DMS53 treated with DMSO at 0.1 percent for 48 hours (cell line): ENCODE data around the gene ZNF267.
A peak's percentile ranks its signal among the peaks of the same experiment; 100 is the strongest.
"Not testable (repeated sequence)": the region's sequence is repeated elsewhere in the genome, so short reads cannot be mapped to it uniquely, and the experiment has no call there.

Experiments used
- DNase-seq: peaks from one replicate; lab custom pipeline; 2025; ENCODE audit not compliant: unreplicated experiment; lab: John Stamatoyannopoulos, UW

ZNF267 gene

DNA sequence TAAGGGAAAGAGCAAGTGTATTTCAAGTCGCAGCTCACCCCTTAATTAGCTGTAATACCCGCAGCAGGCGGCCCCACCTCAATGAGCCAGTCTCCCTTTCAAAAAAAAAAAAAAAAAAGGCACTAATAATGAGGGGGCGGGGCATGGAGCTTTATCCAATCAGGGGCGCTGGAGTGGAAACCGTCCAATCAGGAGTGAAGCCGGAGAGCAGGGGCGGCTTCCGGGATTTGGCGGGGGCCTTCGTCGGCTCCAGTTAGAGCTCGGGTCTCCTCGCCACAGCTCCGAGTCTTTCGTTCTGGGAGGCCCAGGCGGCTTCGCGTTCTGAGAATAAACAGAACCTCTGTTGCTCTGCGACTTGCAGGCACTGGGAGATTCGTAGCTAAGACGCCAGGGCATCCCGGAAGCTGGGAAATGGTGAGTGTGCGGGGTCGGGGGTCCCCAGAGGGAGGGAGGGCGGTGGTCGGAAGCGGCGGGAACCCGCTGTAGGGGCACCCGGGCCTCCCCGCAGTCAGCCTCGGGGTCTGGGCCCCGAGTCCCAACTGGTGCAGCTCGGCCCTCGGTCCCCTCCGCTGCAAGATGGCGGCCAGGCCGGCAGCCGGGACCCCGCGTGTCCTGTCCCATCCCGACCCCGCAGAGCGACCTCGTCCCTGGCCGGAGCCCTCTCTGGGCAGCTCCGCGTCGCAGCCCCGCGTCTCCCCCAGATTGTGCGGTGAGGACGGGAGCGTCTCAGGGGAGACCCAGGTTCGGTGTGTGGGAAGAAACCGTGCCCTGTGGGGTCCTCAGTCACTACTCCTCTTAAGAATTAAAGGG is at the start of gene ZNF267:
ZNF267 (plus strand) TSS at position 252 of the 810 bp plus-strand sequence; CDS start at position 412, 160 bp downstream.
- DNase-seq, result peak; percentile 60

DNA sequence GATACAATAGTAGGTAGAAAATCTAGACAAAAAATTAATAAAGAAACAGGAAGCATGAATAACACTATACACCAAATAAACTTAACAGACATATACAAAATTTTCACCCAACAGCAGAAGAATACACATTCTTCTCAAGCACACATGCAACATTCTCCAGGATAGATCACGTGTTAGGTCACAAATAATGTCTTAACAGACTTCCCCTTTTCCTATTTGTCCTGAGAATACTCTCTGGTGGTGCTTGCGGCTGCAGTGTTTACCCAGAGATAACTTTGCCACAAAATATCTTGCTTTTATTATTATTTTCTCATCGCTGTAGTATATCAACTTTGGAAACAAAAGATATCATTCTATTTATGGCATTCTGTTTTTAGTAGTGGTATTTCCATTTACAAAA is 40.6 kb upstream of the ZNF267 start:
- DNase-seq, result no peak

DNA sequence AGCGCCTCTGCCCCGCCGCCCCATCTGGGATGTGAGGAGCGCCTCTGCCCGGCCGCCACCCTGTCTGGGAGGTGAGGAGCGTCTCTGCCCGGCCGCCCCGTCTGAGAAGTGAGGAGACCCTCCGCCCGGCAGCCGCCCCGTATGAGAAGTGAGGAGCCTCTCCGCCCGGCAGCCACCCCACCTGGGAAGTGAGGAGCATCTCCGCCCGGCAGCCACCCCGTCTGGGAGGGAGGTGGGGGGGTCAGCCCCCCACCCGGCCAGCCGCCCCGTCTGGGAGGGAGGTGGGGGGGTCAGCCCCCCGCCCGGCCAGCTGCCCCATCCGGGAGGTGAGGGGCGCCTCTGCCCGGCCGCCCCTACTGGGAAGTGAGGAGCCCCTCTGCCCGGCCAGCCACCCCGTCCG is 37.2 kb upstream of the ZNF267 start:
- DNase-seq, result not testable (repeated sequence)

GRCh38 chr16:31842864-31843263 is 30.7 kb upstream of the ZNF267 start:
- no peak for DNase-seq

DNA sequence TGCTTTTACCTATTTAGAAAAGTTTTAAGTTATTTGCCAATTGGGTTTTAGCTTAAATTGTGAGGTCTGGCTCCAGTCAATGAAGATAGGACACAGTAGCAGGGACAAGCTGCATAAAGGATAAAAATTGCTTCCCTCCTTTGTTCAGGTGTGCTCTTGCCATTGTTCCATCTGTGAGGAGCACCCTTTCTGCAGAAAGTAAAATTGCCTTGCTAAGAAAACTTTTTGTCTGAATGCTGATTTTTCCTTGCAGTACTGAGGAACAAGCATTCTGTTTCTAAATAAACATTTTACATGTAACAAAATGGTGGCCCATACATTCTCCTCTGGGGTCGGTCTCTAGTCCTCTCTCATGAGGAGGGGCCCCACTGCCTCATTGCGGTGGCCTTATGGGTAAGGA is 25.0 kb upstream of the ZNF267 start:
- not testable (repeated sequence) for DNase-seq

GRCh38 chr16:31853291-31853690 is 20.3 kb upstream of the ZNF267 start:
- no peak for DNase-seq

DNA sequence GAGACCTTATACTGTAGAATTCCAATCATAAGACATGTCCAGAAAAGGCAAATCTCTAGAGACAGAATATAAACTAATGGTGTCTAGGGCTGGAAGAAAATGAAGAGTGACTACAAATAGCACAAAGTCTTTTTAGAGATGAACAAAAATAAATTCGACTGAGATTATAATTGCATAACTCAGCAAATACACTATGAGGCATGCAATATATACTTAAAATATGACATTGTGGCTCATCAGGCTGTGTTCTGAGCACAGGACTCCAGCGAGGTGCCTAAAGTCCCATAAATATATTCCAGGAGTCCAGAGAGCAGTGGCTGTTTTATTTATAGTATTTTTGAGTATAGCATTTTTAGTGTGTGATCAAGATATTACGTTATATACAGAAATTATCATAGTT is 13.1 kb upstream of the ZNF267 start:
- no peak for DNase-seq

DNA sequence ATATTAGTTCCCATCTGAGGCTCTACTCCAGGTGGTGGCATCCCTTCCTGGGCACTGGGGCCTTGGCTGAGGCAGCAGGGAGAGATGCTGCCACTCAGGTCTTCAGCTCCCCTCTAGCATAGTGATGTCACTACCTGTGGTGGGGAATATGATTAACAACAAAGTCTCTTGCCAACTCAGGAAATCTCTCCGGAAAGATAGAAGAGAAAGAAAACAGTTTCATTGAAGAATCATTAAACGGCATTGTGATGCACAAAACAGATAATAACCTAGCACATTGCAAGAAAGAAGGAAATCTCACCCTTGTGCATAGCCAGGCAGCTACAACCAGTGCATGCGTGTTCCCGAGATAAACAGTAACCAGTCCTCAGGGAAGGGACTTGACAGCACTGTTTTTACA is 12.2 kb upstream of the ZNF267 start:
- no peak for DNase-seq

GRCh38 chr16:31862761-31863160 is 10.8 kb upstream of the ZNF267 start:
- DNase-seq, result no peak

DNA sequence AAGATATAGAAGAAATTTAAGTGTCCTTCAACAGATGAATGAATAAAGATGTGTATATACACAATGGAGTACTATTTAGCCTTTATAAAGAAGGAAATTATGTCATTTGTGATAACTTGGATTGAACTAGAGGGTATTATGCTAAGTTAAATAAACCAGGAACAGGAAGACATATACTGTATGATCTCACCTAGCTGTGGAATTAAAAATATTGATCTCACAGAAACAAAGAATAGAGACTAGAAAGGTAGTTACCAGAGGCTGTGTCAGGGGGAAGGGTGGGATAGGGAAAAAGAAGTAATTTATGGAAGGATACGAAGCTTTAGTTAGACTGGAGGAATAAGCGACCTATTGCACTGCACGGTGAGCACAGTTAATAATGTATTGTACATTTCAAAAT is 5.4 kb upstream of the ZNF267 start:
- DNase-seq, result no peak

DNA sequence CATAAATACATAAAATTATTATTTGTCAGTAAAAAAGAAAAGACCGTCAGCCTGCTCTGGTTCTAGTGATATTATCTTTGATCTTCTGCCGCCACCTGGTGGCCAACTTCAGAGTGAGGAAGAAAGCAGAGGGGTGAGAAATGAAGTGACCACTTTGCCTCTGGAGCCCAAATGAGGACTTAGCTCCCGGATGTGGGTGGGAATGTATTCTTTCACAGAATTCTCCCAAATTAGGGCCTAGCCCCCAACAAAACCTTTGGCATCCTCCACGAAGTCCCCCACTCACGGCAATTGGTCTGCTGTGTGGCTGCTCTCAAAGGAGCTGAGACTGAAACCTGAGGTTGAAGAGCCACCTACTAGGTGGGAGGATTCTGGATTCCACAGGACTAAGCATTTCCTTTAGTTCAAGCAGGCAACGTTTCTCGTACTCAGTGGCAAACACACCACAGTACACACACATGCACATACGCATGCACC is 4.9 kb upstream of the ZNF267 start:
- DNase-seq, result peak; percentile 48

- DNase-seq, result peak; percentile 22
These were observed 4.0 kb upstream of the ZNF267 start for GRCh38 chr16:31869511-31870201.

DNA sequence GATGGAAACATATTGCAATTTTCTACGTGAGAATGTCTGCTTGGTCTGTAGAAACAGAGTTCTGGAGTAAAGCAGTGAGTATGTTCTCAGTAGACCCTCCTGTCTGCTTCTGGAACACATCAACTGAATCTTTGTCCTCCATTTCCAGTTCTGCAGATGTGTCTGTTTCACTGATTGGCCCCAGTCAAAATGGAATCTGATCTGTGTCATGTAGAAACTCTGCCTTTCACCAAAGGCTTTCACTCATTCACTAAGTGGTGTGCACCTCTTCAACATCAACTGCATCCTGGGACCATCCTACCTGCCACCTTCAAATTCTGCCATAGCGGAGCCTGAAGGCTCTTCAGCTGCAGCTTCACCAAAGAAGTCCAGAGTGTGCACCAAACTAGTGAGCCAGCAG is 2.8 kb upstream of the ZNF267 start:
- no peak for DNase-seq

- no peak for DNase-seq
These were observed 2.1 kb upstream of the ZNF267 start for GRCh38 chr16:31871510-31871909.

DNA sequence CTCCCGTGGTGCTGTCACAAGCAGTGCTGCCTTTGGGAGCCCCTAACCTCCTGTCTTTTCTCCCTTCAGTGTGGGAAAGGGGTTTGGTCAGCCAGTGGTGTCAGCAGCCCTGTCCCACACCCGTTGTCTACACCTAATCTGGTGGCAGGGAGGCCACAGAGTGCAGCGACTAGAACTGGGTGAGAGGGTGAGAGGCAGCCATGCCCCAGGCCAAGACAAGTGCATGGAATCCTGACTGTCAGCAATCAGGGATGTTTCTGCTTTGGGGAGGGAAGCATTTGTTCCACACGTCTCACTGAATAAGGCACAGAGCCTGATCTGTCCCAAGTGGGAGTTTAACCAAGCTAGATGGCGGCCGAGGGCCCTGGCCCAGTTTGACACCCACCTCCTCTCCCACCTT is 1.4 kb upstream of the ZNF267 start:
- DNase-seq, result no peak

- DNase-seq, result no peak
These were observed 932 bp downstream of the ZNF267 start for GRCh38 chr16:31874366-31875111.

GRCh38 chr16:31875112-31875803 is 1.7 kb downstream of the ZNF267 start:
- no peak for DNase-seq

DNA sequence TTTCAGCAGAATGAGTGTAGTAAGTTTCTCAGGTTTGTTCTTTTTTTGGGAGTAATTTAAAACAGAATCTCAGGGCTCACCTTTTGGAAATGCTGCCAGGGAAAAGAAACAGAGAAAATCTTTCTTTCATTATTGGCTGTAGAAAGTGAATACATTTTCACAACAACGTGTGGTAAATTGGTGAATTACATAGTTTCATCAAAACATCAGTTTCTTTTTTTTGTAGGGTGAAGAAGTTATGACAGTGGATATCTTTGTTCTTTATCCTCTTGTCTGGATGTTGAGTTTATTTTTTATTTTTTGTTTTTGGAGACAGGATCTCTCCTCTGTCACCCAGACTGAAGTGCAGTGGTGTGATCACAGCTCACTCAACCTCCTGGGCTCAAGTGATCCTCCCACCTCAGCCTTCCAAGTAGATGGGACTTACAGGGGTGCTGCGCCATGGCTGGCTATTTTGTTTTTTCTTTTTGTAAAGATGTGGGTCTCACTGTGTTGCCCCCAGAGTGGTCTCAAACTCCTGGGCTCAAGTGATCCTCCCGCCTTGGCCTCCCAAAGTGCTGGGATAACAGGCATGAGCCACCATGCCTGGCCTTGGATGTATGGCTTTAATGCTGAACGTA is 2.4 kb downstream of the ZNF267 start:
- DNase-seq, result no peak

DNA sequence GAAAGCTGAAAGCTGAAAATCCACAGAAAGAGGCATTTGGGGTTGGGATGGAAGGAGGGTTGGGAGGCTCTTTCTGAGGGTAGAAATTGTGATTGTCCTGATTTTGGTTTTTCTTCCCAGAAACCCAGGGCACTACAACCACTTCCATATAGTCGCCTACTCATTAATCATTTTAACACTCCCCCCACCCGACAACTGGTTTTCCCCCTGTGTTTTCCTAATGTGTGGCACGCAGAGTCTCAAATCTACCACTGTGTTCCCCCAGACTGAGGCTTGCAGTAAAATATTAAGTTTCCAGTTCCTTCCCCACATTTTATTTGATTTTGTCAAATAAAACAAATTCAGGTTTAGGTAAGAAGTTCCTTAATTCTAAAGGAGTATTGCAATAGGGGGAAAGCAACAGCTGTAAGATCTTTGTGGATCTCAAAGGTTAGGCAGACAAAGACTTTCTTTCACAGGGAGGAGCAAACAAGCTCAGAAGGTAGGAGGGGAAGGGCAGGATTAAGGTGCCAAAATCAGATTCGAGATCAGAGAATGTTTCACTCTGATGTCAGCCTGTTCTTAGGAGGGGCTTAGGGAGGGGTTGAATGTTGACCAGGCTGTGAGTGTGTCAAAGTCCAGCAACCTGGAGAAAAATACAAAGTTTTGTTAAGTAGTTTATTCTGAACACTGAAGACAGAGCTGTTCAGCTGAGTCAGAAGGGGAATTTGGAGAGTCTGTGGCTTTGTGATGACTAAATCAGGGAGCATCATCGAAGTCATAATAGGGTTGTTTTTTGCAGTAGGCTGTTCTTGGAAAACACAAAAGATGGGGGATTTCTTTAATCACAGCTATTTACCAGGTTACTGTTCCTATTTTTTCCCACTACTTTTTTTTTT is 3.6 kb downstream of the ZNF267 start:
- DNase-seq, result no peak
